GM18517 (cell line): ENCODE results near the gene SBNO2.

ENCODE experiments used
- ATAC-seq: cut with Tn5 transposase; IDR thresholded peaks from one replicate; pipeline ENCODE4 v1.9.1; 2021; ENCODE audit warnings: mild to moderate bottlenecking, moderate library complexity; ENCODE audit not compliant: unreplicated experiment

The SBNO2 gene

DNA sequence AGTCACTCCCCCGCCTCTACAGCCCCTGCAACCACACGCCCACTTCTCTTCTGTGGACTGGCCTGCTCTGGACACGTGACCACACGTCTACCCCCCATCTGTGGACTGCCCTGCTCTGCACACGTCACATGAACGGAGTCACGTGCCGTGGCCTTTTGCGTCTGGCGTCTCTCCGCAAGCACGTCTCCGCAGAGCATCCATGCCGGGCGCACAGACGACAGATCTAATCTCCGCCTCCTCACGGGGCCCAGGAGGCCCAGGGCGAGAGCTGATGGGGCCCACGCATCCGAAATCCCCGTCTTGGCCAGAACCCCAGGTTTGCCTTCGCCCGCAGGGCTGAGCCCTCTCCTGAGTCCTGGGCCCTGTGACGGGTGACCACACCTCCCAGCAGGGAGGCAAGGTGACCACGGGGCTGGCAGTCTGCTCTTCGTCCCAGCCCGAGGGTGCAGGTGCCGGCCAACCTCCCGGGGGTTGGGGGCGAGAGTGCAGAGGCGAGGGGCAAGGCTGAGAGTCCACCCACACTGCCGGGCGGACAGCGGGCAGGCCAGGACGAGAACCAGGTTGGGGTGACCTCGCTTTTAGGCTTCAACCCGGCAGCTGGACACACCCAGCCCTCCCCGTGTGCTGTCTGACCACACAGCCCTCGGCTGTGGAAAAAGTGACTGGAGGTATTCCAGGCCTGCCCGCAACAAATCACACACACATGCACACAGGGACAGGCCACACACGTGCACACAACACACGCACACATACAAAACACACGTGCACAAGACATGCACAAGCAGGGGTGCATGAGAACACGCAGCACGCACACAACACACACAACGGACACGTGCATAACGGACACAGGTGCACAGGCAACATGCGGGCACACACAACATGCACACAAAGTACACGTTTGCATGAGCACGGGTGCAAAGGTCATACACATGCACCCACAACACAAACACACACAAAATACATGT lies 3.9 kb downstream of the SBNO2 start:
- no peak for ATAC-seq

DNA sequence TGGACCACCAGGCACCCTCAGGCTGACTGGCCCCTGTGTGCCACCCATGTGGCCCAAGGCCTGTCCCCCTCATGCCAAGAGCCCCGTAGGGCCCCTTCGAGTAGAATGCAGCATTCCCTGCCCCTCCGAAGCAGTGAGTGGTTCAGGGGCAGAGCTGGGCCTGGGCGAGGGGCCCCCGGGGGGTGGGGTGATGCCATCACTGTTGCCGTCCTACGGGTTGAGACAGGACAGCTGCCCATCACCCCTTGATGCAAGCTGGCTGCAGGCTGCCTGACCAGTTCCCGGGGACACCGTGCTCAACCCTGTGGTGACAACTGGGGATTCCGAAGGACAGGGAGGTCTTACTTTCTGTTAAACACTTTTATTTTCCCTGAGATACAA lies 4.7 kb downstream of the SBNO2 start:
- no peak for ATAC-seq

DNA sequence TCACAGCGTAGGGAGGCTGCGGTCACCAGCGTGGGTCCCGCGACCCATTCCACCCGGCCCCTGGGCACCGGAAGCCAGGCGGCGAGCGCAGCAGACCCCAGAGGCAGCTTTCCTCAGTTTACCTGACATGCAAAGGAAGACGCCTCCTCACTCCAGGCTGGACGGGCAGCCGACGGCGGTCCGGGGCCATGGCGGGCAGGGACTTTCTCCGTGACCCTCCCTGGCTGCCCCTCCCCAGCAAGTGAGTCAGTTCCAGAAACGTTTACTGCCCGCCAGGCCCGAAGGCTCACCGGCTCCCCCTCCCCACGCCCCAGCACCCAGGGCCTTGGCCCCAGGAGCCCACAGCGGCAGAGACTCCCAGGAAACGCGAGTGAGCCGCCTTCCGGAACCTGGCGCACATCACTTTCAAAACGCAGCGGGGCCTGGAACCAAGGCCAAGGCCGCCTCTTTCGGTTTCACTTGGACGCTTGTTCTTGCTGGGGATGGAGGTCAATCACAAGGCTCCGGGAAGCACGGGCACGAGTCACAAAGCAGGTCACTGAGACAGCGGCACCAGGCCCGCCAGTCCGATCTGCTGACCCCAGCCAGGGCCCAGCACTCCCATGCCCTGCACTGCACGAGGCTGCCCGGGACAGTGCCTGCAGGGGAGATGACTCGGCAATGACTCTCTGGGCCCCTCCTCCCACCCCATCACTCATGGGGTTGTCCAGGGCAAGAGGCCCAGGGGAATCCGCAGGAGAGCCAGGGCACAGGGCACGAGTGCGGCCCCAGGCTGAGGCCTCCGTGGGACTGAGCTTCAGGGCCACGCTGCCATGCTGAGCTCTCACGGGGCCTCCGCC lies 5.3 kb downstream of the SBNO2 start:
- ATAC-seq: no peak

DNA sequence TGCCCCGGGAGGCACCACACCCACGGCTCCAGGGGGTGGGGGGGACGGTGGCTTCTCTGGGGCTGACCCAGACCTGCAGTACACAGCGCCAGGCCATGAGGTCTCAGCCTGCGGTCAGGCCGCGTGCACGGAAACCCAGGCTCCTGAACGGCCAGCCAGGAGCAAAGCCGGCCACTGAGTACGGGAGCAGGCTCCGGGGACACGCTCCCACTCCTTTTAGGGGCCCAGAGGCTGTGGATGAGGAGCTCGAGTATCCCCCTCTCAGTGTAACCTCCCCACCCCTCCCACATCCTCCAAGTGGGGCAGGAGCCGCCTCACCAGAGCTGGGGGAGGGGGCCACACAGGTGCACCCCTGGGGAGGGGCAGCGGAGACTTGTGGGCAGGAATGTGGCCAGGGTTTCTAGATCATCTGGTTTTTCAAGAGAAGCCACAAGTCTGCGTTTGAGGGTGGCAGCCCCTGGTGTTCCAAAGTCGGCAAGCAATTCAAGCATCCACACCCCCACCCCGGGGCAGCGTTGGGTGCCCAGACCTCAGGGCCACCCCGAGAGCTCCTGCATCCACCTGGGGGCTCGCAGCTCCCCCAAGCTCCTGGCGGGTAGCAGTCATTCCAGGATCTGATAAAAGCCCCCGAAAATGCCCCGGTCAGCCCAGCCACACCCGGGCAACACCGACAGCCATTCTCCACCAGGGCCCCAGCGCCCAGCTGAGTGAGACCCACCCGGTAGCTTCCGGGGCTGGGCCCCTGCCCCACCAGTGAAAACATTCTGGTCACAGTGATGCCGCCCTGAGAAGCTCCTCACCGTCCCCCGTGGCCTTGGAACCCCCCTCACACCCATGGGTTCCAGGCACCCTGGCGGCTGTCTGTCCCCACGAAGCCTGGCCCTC lies 6.1 kb downstream of the SBNO2 start:
- no peak for ATAC-seq

DNA sequence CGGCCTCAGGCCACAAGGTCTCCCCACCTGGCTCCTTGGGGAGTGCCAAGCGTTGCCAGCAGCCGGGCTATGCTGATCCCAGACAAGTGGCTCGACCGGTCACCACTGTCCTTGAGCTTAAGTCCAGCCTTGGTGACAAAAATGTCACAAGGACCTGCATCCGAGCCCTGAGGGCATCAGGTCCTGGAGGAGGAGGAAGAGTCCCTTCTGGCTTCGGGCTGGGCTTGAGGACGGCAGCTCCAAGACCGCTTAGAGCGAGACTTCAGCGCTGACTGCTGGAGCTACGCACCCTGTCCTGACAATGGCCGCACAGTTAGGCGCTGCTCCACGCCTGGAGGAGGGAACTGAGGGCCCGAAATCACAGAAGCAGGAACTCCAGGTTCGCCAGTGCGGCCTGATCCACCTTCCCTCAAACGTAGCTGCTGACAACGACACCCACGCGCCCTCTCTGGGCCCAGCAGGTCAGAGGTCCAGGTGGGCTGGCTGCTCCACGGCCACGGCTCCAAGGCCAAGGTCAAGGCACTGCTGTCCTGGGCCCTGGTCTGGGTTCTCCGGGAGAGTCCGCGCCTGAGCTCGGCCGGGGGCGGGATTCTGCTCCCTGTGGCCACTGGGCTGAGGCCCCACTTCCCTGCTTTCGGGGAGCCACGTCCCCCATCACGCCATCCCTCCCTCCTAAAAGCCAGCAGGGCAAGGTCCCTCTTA lies 7.0 kb downstream of the SBNO2 start:
- ATAC-seq: no peak

DNA sequence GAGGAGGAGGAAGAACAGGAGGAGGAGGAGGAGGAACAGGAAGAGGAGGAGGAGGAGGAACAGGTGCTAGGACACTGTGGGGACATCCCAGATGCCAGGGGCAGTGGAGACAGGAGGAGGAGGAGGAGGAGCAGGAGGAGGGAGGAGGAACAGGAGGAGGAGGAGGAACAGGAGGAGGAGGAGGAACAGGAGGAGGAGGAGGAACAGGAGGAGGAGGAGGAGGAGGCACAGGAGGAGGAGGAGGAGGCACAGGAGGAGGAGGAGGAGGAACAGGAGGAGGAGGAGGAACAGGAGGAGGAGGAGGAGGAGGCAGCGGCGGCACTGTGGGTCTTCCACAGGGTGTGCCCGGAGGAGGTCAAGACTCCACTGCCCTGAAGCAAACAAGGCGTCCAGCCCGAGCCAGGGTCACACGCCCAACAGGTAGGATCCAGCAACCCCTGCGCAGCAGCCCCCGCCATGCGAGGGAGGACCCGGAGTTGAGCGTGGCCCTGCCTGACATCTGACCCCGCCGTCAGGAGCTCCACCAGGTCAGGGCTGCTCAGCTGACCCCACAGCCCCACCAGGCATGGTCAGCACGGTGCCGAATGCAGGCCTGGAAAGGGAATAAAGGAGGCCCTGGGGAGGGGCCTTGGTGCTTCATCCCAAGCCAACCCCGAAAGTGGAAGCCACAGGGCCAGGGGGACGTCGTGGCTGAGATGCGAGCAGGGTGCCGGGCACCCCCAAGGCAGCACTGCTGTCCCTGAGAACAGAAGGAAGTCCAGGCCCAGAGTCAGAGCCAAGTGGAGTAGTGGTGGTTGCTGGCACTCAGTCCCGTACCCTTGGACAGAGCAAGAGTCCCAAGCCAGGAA lies 9.2 kb downstream of the SBNO2 start:
- no peak for ATAC-seq

DNA sequence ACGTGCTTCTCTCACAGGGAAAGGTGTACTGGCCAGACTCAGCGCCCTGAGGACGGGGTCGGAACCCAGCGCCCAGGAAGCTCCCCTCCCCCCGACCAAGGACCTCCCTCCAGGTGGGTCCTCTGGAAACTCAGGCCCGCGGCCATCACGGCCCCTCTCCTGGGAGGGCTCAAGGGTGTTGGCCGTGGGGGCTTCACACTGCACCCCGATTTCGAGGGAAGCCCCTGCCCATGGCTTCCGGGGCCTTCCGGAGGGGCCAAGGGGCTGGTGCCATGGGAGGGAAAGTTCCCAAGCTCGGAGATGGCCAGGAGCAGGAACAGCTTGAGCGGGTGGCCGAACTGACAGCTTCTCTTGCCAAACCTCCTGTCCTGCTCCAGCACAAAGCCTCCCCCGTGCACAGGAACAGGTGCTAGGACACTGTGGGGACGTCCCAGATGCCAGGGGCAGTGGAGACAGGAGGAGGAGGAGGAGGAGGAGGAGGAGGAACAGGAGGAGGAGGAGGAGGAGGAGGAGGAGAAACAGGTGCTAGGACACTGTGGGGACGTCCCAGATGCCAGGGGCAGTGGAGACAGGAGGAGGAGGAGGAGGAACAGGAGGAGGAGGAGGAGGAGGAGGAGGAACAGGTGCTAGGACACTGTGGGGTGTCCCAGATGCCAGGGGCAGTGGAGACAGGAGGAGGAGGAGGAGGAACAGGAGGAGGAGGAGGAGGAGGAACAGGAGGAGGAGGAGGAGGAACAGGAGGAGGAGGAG lies 10.0 kb downstream of the SBNO2 start:
- no peak for ATAC-seq

DNA sequence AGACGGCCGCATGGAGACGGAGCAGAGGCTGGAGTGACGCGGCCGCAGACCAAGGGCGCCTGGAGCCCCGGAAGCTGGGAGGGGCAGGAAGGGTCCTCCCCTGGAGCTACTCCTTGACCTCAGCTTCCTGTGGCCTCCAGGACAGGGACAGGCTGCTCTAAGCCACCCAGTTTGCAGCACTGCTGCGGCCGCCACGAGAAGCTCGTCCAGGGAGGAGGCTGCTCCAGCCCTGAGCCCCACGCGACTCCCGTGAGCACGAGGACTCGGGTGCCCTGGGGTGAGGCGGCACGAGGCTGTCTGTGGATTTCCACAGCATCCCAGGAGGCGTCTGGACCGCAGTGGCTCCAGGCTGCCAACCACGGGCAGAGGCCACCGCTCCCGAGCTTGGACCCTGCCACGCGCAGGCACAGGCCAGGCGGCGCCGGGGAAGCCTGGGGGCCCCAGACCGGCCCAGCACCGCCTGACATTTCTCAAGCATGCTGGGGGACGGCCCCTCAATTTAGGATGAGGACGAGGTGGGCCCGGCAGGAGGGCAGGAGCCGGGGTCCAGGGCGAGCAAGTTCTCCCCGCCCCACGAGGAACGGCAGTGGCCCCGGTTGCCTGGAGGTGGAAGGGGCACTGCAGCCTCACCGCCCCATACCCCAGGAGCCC lies 10.7 kb downstream of the SBNO2 start:
- ATAC-seq: no peak

DNA sequence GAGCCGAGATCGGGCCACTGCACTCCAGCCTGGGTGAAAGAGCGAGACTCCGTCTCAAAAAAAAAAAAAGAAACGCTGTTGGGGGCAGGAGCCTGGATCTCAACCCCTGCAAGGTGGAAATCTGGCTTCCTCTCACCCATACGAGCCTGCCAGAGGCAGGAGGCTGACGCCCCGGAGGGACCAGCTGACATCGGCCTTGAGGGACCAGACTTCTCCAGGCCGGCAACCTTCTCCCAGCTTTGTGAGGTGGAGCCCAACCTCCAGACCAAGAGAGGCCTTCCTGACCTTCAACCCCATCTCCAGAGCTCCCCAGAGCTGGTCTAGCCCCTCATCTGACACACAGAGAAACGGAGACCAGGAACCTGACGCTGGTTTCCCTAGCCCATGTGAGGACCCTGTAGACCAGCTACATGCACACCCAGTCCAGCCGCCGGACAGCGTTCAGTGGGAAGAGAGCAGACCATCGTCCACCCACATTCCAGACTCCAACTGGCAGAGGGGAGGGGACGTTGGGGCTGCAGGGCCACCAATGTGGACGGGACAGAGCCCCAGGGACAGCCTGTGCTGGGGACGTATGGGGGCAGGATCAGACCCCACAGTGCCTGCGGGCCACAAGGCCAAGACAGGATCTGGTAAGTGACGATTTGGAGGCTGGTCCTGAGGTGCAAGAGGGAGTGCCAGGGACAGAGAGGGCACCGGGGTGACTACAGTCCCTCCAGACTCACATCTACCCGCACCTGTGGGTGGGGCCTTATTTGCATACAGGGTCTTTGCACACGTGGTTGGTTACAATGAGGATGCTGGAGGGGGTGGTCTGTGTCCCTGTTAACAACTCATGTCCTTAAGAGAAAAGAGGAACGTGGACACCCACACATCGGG lies 11.4 kb downstream of the SBNO2 start:
- no peak for ATAC-seq

DNA sequence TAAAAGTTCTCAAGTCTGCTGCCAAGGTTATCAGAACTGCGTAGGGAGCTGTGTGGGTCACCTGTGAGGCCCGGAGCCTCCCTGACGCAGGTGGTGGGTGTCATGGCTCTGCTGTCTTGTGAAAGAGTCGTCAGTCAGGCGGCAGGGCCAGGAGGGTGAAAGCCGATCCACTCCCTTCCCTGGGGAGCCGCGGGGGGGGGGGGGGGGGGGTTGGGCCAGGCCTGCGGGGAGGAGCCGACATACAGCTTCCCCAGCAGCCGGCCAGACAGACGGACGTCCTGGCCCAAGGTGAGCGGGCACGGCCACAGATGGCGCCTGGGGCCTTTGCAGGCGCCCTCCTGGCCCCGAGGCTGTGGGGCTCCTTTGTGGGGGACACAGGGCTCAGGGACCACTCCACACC lies 12.4 kb downstream of the SBNO2 start:
- no peak for ATAC-seq

DNA sequence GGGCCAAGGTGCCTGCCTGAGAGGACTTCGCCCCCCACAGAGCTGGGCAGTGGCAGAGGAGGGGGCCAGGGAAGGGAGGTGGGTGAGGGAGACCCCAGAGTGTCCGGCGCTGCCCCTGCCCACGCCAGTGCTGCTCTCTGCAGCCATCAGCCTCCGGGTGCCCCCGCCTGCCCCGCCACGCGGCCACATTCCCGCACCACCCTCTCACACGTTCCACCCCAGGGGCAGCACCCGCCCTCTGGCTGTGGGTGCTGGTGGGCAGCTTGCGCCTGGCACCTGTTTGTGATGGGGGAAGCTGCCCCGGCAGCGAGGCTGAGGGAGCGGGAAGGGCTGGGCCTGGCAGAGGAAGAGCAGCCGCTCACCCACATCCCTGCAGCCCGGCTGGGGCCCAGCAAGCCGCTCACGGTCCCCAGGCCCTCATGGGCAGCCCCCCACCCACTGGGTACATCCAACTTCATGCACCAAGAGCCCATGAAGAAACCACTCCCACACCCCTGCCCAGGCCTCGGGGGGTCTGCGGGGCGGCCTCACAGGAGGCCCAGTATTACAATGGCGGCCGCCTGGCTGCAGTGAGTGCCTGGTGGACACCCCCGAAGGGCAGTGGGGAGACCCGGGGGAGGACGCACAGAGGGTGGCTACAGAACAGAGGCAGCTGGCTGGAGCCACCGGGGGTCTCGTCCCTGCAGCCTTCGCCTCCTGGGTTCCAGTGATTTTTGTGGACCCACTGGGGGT lies 14.0 kb downstream of the SBNO2 start:
- ATAC-seq: no peak

DNA sequence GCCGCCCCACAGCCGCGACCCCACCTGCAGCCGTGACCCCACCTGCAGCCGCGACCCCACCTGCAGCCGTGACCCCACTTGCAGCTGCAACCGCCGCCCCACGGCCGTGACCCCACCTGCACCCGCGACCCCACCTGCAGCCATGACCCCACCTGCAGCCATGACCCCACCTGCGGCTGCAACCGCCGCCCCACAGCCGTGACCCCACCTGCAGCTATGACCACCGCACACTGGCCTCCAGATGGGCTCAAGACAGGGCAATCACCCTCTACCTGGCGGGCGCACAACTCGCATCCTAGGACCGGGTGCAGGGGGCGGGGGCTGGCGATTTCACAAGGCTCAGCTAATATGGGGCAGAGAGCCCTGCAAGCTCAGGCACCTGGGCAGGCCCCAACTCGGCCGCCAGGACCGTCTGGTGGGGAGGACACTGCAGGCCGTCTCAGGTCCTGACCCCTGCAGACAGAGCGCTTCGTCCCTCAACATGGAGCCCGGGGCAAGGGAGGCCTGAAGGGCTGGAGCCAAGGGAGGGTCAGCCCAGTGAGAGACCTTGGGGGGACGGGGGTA lies 15.1 kb downstream of the SBNO2 start:
- ATAC-seq: no peak

DNA sequence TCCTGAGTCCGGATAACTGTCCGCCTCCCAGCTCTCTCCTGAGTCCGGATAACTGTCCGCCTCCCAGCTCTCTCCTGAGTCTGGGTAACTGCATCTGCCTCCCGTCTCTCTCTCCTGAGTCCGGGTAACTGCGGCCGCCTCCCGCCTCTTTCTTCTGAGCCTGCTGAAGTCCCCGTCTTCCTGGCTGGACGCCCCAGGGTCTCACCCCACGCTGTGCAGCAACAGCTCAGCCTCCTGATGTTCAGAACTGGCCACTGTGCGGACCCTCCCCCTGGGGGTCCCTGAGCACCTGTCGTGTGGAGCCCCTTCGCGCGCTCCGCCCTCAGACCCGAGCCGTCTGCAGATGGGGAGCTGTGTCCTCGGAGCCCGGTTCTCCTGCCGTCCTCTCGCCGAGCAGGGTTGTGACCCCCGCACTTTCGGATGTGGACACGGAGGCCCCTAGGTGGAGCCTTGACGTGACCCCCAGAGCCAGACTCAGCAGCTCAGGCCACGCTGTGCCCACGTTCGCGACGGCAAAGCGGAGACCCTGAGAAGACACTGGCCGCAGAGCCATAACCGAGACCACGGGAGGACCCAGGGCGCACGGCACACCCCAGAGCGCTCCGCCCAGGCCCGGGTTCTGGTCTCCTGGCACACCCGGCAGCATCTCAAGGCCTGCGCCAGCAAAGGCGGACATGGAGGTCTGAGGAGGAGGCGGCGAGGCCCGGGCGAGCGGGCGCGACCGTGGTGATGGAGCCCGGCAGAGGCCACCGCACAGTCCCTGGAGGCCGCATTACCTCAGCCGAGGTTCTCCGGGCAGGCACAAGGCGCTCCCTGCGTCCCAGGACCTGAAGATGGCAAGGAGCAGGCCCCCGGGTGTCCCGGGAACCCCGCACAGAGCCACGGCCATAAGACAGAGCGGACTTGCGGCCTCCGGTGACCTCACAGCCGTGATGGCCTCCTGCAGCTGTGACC lies 15.9 kb downstream of the SBNO2 start:
- ATAC-seq: no peak

DNA sequence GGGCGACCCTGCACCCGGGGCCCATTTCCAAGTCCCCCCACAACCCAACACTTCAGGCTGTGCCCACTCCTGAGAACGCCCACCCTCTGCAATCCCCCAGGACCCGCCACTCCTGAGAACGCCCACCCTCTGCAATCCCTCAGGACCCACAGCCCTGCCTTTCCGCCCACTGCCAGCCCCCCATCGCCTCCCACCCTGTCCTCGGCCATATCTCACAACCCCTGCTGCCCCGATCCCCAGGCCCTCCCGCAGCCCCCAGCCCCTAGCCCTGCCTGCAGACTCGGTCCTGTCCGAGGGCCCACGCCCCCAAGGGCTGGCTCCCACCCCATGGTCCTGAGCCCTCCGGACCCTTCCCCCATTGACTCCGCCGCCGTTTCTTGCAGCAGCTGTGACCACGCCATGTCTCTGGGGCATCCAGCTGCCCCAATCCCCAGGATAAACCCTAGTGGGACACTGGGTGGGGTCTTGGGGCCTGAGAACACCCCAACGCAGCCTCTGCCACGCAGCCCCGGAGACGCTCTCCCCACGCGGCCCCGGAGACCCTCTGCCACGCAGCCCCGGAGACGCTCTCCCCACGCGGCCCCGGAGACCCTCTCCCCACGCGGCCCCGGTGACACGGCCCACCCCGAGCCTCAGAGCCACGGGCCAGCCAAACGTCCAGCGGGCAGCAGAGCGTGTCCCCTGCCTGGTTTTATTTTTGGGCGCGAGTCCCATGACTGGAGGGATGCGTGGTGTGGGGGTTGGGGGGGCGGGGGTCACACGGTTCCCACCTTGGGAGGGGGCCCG lies 17.0 kb downstream of the SBNO2 start:
- no peak for ATAC-seq
